Measurements from ENCODE around the gene KLB.
"Not testable (repeated sequence)": the region's sequence is repeated elsewhere in the genome, so short reads cannot be mapped to it uniquely, and the experiment has no call there.

Gene KLB

DNA sequence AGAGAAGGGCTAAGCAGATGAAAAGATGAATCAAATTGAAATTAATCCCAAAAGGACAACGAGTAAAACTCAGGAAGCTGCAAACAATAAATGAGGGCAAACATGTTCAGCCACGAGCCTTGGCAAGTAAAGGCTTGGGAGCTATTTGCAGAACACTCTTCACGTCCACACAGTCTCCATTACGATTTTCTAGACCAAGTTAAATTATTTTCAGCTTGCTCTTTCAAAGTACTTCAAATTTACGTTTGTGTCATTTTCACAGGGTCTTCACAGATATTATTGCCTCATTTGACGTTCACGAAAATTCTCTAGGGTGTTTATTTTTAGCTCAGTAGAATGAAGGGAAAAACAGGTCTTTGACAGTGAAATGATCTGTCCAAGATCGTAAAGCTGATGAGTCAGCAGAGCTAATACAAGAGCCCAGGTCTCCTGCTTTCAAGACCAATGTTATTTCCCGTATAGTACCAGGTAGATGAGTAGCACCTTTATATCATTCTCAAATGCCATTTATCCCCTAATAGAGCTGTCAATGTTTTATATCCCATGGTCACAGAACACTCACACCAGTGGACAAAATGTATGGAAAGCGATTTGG lies 20.9 kb downstream of the KLB start:
- DNase-seq: no peak

- no peak for DNase-seq
Observed at GRCh38 chr4:39429476-39430334, 23.0 kb downstream of the KLB start.

GRCh38 chr4:39433878-39434492 lies 27.3 kb downstream of the KLB start:
- no peak for DNase-seq

GRCh38 chr4:39435659-39436563 lies 29.2 kb downstream of the KLB start:
- no peak for DNase-seq

DNA sequence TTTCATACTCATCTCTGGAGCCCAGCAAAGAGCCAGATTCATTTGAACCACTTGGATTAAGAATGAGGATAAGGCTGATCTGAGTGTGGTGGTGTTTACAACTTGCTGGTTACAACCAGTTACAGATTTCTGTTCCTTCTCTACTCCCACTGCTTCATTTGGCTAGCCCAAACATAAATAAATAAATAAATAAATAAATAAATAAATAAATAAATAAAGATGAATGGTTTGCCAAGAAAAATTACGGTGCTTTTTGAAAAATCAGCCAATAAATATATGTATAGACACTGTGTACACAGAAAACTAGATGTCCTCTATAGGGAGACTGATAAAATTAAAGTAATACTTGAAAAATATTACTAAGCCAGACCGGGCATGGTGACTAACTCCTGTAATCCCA lies 34.9 kb downstream of the KLB start:
- no peak for DNase-seq

GRCh38 chr4:39442998-39443397 lies 36.3 kb downstream of the KLB start:
- DNase-seq: no peak

DNA sequence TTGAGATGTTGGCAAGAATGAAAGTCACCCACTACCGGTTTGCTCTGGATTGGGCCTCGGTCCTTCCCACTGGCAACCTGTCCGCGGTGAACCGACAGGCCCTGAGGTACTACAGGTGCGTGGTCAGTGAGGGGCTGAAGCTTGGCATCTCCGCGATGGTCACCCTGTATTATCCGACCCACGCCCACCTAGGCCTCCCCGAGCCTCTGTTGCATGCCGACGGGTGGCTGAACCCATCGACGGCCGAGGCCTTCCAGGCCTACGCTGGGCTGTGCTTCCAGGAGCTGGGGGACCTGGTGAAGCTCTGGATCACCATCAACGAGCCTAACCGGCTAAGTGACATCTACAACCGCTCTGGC lies 39.7 kb downstream of the KLB start:
- no peak for DNase-seq

GRCh38 chr4:39446842-39447573 lies 40.3 kb downstream of the KLB start:
- no peak for DNase-seq

GRCh38 chr4:39450618-39451017 lies 43.9 kb downstream of the KLB start:
- no peak for DNase-seq

DNA sequence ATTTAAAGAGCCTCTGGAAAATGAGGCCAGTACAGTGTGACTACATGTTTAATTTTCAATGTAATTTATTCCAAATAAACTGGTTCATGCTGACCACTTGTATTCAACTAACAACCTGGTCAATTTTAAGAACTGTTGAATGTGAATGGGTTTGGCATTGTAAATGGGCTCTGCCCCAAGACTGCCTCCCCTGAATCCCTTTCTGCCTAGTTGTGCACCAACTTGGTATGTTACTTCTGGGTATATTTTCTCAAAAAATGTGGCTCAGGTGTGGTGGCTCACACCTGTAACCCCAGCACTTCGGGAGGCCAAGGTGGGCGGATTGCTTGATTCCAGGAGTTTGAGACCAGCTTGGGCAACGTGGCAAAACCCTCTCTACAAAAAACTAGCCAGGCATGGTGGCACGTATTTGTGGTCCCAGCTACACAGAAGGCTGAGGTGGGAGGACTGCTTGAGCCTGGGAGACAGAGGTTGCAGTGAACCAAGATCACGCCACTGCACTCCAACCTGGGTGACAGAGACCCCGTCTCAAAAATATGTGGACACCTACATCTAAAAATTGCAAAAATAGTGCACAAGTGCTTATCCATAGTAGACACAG lies 44.8 kb downstream of the KLB start:
- no peak for DNase-seq

DNA sequence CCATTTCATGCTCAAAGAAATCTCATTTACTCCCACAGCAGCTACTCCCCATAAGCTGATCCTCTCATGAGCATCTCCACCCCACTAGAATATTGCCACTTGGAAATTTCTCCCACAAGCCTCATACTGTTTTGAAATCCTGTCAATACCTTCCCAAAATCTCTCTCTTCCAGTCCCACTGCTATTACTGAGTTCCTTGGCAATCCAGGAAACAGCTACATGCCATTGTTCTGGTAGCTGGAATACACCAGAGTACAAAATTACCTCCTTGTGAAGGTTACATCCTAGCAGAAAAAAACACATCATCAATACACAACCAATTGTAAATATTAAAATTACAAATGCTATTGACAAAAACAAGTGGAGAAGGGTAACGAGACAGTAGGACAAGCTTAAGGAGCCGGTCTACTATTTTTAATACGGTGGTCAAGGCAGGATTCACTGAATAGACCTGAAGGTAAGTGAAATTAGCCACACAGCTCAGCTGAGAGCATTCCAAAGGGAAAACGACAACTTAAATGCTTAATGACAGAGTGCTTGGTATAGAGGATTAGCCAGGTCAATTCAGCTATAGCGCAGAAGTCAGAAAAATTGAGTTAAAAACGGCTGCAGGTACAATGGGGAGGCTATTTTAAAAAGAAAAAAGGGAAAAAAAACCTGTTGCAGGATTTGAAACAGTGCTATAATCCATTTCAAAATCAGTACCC lies 45.6 kb downstream of the KLB start:
- DNase-seq: no peak

DNA sequence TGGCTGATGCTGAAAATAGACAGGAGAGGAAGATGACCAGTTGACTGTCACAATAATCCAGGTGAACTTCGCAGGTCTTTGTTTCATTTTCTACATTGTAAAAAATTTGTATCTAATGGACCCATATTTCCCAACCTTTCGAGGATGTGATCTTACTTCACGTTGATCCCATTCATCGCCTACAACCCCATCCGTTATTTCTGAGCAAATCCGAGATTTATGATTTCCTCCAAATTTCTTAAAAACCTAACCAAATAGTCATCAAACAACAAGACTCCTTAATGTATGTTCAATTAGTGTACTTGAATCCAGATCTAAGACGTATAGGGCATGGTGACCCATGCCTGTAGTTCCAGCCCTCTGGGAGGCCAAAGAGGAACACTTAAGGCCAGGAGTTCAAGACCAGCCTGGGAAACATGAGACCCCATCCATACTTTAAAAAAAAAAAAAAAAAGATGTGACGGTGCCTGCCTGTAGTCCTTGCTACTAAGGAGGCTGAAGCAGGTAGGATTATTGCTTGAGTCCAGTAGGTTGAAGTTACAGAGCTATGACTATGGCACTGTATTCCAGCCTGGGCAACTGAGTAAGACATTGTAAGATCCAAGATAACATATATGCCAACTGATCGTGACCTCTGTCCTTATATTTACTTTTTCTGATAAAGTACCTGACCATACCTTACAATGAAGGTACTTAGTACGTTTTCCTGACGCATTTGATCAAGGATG lies 46.3 kb downstream of the KLB start:
- no peak for DNase-seq

GRCh38 chr4:39453738-39454137 lies 47.0 kb downstream of the KLB start:
- no peak for DNase-seq

DNA sequence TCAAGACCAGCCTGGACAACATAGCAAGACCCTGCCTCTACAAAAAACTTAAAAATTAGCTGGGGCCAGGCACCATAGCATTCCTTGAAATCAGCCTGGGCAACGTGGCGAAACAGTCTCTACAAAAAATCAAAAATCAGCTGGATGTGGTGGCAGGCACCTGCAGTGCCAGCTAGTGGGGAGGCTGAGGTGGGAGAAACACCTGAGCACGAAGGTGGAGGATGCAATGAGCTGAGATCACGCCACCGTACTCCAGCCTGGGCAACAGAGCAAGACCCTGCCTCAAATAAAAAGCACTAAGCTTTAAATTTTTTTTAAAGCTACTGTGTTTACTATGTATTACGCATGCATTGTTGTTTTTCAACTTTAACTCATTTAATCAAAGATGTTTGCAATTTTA lies 48.8 kb downstream of the KLB start:
- no peak for DNase-seq

GRCh38 chr4:39456946-39457763 lies 50.4 kb downstream of the KLB start:
- no peak for DNase-seq

DNA sequence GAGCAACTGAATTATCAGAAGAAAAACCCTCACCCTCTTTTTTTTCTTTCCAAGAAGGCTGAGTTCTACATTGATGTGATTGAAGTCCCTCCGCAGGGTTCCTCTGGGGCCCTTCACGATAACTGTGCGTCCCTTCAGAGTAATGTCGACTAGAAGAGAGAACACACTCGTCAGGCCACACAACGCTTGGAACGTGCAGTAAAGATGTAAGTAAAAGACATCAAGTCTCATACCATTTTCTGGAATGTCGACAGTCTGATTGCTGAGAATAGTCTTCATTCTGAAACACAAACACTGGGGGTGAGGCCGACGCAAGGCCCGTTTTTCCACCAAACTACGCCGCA lies 51.4 kb downstream of the KLB start:
- not testable (repeated sequence) for DNase-seq

DNA sequence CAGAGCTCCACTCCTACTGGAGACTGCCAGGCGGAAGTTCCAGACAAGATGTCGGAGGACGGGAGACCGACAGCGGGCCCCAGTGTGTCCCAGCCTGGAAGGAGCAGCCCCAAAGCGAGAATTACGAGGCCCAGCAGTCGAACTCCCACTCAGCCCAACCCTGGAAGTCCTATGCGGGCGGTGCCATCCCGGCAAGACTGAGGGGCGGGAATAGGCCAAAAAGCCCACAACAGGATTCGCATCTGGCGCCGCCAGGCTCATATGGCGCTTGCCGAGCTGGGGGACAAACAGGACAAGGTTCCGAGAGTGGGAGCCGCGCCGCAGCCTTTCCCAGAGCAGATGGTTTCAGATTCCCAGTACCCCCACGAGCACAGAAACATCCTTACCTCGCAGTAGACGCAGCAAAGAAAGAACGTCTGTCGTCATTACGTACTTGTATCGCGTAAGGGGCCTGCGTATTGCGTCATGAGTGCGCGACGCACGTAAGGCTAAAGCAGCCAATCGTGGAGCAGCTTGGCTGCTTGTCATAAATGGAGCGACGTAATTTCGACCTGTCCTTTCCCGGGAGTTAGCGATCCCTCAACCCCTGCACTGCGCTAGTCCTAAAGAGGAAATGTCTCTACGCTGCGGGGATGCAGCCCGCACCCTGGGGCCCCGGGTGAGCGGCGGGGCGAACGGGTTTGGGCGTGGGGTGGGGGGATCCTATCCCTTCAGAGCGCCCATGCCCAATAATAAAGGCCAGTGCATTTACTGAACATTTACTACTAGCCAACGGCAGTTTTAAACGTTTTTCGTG lies 52.0 kb downstream of the KLB start, which contains the start of the genes LIAS and RPL9:
LIAS (plus strand) TSS at position 552 of the 796 bp plus-strand sequence; CDS start at position 614, 62 bp downstream.
RPL9 (minus strand) TSS at position 418 of the 796 bp plus-strand sequence. CDS start 483 bp downstream, outside the sequence.
- DNase-seq: peak; percentile 85

DNA sequence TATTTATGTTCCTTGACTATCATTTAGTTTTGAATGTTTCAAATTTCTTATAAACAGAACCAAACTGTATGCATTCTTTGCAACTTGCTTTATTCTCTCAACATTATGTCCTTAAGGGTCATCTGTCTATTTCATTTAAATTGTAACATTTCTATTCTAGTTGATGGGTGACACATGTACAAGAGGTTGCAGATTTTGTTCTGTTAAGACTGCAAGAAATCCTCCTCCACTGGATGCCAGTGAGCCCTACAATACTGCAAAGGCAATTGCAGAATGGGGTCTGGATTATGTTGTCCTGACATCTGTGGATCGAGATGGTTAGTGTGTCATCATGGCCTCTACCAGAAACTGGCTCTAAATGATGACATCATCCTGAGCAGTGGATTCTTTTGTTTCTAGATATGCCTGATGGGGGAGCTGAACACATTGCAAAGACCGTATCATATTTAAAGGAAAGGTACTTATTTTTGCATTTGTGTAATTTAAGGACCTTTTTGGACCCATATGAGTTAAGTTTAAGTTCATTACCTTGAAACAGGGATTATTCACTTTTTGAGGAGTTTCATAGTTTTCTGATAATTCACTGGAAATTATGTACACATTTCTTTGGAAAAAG lies 58.3 kb downstream of the KLB start:
- DNase-seq: no peak

Measured in NCI-H1436 treated with DMSO at 0.1 percent for 48 hours (cell line).